Type B pancreatic cell (in vitro differentiated cells): ENCODE results near the gene PPP1CB. TPM values are rescaled to one million over a fixed set of nuclear protein-coding genes. Genes with fewer than 3 reads are reported as not detected.

Source experiments
- DNase-seq: peaks from one replicate; pipeline ENCODE4 v3.0.0; 2021; ENCODE audit warnings: mixed read lengths; ENCODE audit not compliant: unreplicated experiment; ENCODE audit errors: extremely low spot score
- H3K27ac Mint-ChIP-seq: 2 replicates; pipeline ENCODE4 v1.8.0; 2021; ENCODE audit warnings: mild to moderate bottlenecking, mixed read lengths
- H3K27me3 Mint-ChIP-seq: 2 replicates; pipeline ENCODE4 v1.8.0; 2021; ENCODE audit warnings: mixed read lengths
- H3K36me3 Mint-ChIP-seq: 2 replicates; pipeline ENCODE4 v1.8.0; 2021; ENCODE audit warnings: mixed read lengths
- H3K4me1 Mint-ChIP-seq: one replicate; pipeline ENCODE4 v1.8.0; 2021; ENCODE audit warnings: mixed read lengths; ENCODE audit not compliant: unreplicated experiment
- H3K4me3 Mint-ChIP-seq: 2 replicates; pipeline ENCODE4 v1.8.0; 2021; ENCODE audit warnings: mild to moderate bottlenecking, mixed read lengths
- H3K9me3 Mint-ChIP-seq: 2 replicates; pipeline ENCODE4 v1.8.0; 2021; ENCODE audit warnings: mixed read lengths
- CTCF ChIP-seq: fragments of 200-600 bp; sonication (generic); conservative IDR thresholded peaks from 2 replicates; pipeline ENCODE4 v1.5.0; 2021; ENCODE audit warnings: antibody characterized with exemption, mild to moderate bottlenecking
- total RNA-seq: library from RNA; stranded (reverse); gene quantifications from 2 replicates; pipeline ENCODE4 v1.2.1, GENCODE V29; 2021; ENCODE audit warnings: low replicate concordance

Gene PPP1CB
- total RNA-seq, 1 donor from 2014 or later, result 227 TPM

- Mint-ChIP-seq H3K27ac (no peak overlapping the region), H3K27me3 (no peaks in the 10 kb centered on the region), H3K4me3 (no peak overlapping the region), H3K4me1 (no peaks in the 10 kb centered on the region), H3K36me3 (no peaks in the 10 kb centered on the region), H3K9me3 (no peaks in the 10 kb centered on the region)
- no peak for TF ChIP-seq CTCF
- no peak for DNase-seq
These were observed 82.3 kb downstream of the PPP1CB start for GRCh38 chr2:28833740-28834470.

GRCh38 chr2:28835781-28836180, 84.2 kb downstream of the PPP1CB start:
- no peaks in the 10 kb centered on the region for H3K36me3 Mint-ChIP-seq
- no peaks in the 10 kb centered on the region for H3K27me3 Mint-ChIP-seq
- H3K4me3 Mint-ChIP-seq, result no peak overlapping the region
- H3K4me1 Mint-ChIP-seq, result no peaks in the 10 kb centered on the region
- no peak for DNase-seq
- no peak overlapping the region for H3K27ac Mint-ChIP-seq
- no peak for TF ChIP-seq CTCF
- no peaks in the 10 kb centered on the region for H3K9me3 Mint-ChIP-seq

GRCh38 chr2:28838971-28839370, 87.3 kb downstream of the PPP1CB start:
- Mint-ChIP-seq H3K4me1 (no peaks in the 10 kb centered on the region), H3K4me3 (no peak overlapping the region), H3K36me3 (no peaks in the 10 kb centered on the region), H3K27me3 (no peaks in the 10 kb centered on the region), H3K27ac (no peak overlapping the region), H3K9me3 (no peaks in the 10 kb centered on the region)
- TF ChIP-seq CTCF, result no peak
- no peak for DNase-seq

- no peaks in the 10 kb centered on the region for H3K27me3 Mint-ChIP-seq
- no peak overlapping the region for H3K27ac Mint-ChIP-seq
These were observed 90.4 kb downstream of the PPP1CB start for GRCh38 chr2:28842042-28842441.

More at GRCh38 chr2:28842042-28842441, 90.4 kb downstream of the PPP1CB start:
- H3K36me3 Mint-ChIP-seq, result no peaks in the 10 kb centered on the region
- H3K4me3 Mint-ChIP-seq, result no peak overlapping the region
- H3K9me3 Mint-ChIP-seq, result no peaks in the 10 kb centered on the region
- no peak for DNase-seq
- H3K4me1 Mint-ChIP-seq, result no peaks in the 10 kb centered on the region
- TF ChIP-seq CTCF, result no peak

Other genes starting within 250 kb of the PPP1CB start
- 1.3 and 1.7 TPM in 2 replicates for gene SPDYA, start 59.0 kb downstream of the PPP1CB start, total RNA-seq
- gene TRMT61B, start 118.5 kb downstream of the PPP1CB start, total RNA-seq, result 16.6 and 20.7 TPM in 2 replicates
- 57.0 and 66.9 TPM in 2 replicates for gene WDR43, start 142.8 kb downstream of the PPP1CB start, total RNA-seq
- 1.6 and 3.6 TPM in 2 replicates for gene TOGARAM2, start 229.5 kb downstream of the PPP1CB start, total RNA-seq